ENCODE data around the gene BSG.

Gene BSG

DNA sequence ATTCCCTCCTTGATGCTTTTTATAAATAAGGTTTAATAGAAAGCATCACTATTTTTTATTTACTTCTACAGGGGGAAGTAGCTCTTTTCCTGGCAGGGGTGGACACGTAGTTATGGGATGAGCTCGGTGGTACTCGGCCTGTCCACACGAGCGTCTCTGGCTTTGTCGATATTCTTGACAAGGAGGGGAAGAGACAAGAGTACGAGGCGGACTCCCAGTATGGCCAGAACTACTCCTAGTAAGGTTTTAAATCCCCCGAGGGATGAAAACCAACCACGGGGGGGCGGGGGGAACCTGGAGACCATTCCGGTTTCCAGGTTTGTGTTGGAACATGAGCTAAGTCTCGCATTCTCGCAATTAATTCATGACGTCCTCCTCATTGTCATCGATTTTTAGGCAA lies 5.6 kb upstream of the BSG start:
- no peak overlapping the region for H3K9ac ChIP-seq (ENCODE audit: low read depth, low read length)
- H3K27ac ChIP-seq (ENCODE audit: low read length) = no peak overlapping the region
- no peaks in the 10 kb centered on the region for H3K27me3 ChIP-seq (ENCODE audit: insufficient read depth, low read length)

DNA sequence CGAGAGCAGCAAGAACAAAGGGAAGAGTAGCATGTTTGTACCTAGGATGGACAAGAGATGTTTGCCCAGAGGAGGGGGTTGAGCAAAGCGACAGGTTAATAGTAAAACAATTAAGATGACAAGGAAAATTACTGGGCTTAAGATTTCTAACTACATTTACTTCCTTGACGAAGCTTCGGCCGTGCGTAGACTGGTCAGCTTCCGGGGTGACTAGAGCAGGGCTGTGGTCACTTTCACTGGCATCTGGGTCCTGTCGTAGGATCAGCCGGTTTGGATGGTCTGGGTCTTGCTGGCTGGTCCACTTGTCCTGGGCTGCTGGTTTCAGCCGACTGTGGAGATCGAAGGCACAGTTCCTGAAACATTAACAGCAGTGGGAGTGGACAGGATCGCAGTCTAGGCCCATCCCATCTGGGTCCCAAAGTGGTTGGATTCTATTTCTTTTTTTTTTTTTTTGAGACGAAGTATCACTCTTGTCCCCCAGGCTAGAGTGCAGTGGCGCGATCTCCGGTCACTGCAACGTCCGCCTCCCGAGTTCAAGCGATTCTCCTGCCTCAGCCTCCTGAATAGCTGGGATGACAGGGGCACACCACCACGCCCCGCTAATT lies 5.0 kb upstream of the BSG start:
- Histone ChIP-seq H3K4me1 (ENCODE audit: insufficient read depth, low read length) (no peaks in the 10 kb centered on the region), H3K27ac (ENCODE audit: low read length) (no peak overlapping the region), H3K27me3 (ENCODE audit: insufficient read depth, low read length) (no peaks in the 10 kb centered on the region), H3K9me3 (ENCODE audit: insufficient read depth, low read depth, low read length) (peaks cover 3% of the 10 kb centered on the region; the same call in 1 of the 2 replicates), H3K9ac (ENCODE audit: low read depth, low read length) (no peak overlapping the region), H3K4me3 (ENCODE audit: low read length) (no peak overlapping the region), H3K36me3 (ENCODE audit: insufficient read depth, low read depth, low read length) (peaks cover 3% of the 10 kb centered on the region; the same call in 1 of the 2 replicates)

More for the DNA sequence above, 5.6 kb upstream of the BSG start:
- Histone ChIP-seq H3K36me3 (ENCODE audit: insufficient read depth, low read depth, low read length) (peaks cover 3% of the 10 kb centered on the region; the same call in 1 of the 2 replicates), H3K4me3 (ENCODE audit: low read length) (no peak overlapping the region), H3K9me3 (ENCODE audit: insufficient read depth, low read depth, low read length) (peaks cover 3% of the 10 kb centered on the region; the same call in 1 of the 2 replicates), H3K4me1 (ENCODE audit: insufficient read depth, low read length) (no peaks in the 10 kb centered on the region)

DNA sequence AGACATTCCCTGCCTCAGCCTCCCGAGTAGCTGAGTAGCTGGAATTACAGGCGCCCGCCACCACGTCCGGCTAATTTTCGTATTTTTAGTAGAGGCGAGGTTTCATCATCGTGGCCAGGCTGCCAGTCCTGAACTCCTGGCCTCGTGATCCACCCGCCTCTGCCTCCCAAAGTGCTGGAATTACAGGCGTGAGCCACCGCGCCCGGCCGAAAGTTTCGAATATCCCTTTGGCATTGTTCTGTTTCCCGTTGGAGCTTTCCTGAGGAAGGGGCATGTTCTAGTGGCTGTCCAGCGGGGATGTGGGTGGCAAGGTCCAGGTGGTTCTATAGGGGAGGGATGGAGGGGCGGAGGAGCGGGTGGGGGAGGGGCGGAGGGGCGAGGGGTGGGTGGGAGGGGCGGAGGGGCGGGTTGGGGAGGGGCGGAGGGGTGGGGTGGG lies 2.1 kb upstream of the BSG start:
- Histone ChIP-seq H3K4me1 (ENCODE audit: insufficient read depth, low read length) (0 out of 2 replicates have a peak, but pooled peaks cover 4% of the 10 kb centered on the region), H3K27me3 (ENCODE audit: insufficient read depth, low read length) (no peaks in the 10 kb centered on the region), H3K27ac (ENCODE audit: low read length) (no peak overlapping the region), H3K9ac (ENCODE audit: low read depth, low read length) (no peak overlapping the region), H3K36me3 (ENCODE audit: insufficient read depth, low read depth, low read length) (peaks cover 3% of the 10 kb centered on the region; the same call in 1 of the 2 replicates), H3K9me3 (ENCODE audit: insufficient read depth, low read depth, low read length) (peaks cover 3% of the 10 kb centered on the region; the same call in 1 of the 2 replicates), H3K4me3 (ENCODE audit: low read length) (no peak overlapping the region)

DNA sequence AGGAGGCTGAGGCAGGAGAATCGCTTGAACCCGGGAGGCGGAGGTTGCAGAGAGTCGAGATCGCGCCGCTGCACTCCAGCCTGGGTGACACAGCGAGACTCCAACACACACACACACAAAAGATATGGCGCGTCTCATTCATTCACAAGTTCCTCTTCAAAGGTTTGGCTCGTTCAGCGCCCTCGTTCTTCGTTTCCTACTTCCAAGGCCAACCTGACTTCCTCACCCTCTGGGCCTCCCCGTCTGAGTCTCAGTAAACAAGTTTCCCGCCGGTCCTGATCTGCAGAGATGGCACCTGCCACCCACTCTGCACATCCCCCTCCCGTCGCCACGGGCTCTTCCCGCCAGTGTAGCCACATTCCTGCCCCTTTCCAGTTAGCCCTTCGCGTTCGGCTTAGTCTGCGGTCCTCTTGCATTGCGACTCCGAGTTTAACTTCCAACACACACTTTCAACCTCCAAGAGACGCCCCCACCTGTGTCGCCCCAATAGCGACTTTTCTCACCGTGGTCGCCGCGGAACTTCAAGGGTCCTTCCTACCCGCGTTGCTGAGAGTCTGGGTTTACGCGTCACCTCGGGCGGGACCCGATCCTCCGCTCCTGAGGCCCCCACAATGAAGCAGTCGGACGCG lies 1.3 kb upstream of the BSG start:
- no peak overlapping the region for H3K27ac ChIP-seq (ENCODE audit: low read length)
- peak overlapping the region; percentile 91 for H3K4me3 ChIP-seq (ENCODE audit: low read length)
- H3K27me3 ChIP-seq (ENCODE audit: insufficient read depth, low read length) = no peaks in the 10 kb centered on the region
- H3K9ac ChIP-seq (ENCODE audit: low read depth, low read length) = peak overlapping the region; percentile 86; the same call in 1 of the 2 replicates
- H3K4me1 ChIP-seq (ENCODE audit: insufficient read depth, low read length) = 0 out of 2 replicates have a peak, but pooled peaks cover 4% of the 10 kb centered on the region
- peaks cover 5% of the 10 kb centered on the region; the same call in 1 of the 2 replicates for H3K36me3 ChIP-seq (ENCODE audit: insufficient read depth, low read depth, low read length)
- H3K9me3 ChIP-seq (ENCODE audit: insufficient read depth, low read depth, low read length) = peaks cover 3% of the 10 kb centered on the region; the same call in 1 of the 2 replicates

DNA sequence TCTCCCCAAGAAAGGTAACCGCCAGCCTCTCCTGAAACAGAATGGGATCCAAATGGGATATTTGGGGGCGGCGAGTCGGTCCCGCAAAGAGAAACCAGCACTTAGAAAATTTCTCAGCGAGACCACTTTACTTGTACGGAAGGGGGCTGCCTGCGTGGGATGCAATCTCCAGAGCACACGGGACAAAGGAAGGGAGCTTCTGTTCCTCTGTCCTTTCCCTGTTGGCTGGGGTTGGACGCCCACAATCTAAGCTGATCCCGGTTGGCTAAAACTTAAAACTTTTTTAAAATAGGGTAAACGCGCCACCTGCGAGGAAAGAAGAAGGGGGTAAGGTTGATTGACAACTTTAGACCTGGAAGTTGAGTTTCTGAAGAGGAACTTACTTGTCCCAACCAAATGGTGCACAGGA lies 826 bp upstream of the BSG start:
- H3K27ac ChIP-seq (ENCODE audit: low read length) = no peak overlapping the region
- peak overlapping the region; percentile 91 for H3K4me3 ChIP-seq (ENCODE audit: low read length)
- H3K9ac ChIP-seq (ENCODE audit: low read depth, low read length) = peak overlapping the region; percentile 86; the same call in 1 of the 2 replicates
- no peaks in the 10 kb centered on the region for H3K27me3 ChIP-seq (ENCODE audit: insufficient read depth, low read length)
- peaks cover 5% of the 10 kb centered on the region; the same call in 1 of the 2 replicates for H3K36me3 ChIP-seq (ENCODE audit: insufficient read depth, low read depth, low read length)
- H3K9me3 ChIP-seq (ENCODE audit: insufficient read depth, low read depth, low read length) = peaks cover 3% of the 10 kb centered on the region; the same call in 1 of the 2 replicates
- 0 out of 2 replicates have a peak, but pooled peaks cover 4% of the 10 kb centered on the region for H3K4me1 ChIP-seq (ENCODE audit: insufficient read depth, low read length)

DNA sequence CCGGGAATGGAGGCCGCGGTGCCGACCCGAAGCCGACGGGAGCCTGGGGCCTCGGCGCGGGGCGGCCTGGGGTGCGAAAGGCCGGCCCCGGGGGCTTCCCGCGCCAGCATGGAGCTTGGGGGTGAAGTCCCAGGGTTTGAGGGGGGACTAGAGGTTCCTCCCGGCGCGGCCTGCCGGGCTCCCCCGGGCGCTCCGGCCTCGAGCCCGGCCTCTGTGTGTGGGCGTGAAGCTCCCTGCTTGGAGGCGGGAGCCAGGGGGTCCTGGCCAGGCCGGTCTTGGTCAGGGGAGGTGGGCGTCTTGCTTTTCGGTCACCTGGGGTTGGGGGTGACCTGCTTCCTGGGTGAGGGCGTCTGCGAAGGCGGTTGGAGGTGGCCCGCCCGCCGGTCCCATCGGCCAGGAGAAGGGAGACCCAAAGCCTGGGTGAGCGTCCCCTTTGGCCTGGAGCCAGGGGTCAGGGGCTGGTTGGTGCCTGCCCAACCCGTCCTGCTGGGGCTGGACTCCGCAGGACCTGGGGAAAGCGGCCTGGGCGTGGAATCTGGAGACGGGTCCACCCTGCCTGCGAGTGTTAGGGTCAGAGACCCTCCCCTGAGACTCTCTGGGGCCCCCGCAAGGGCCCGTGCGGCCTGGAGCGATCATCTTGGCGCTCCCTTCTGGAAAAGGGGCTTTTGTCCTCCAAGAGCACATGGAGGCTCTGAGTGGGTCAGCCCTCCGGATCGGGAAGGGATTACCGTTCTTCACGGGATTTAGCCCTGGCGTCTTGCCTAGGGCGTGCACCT lies 535 bp downstream of the BSG start:
- Histone ChIP-seq H3K9ac (ENCODE audit: low read depth, low read length) (peak overlapping the region; percentile 94), H3K27ac (ENCODE audit: low read length) (peak overlapping the region; percentile 4), H3K27me3 (ENCODE audit: insufficient read depth, low read length) (no peaks in the 10 kb centered on the region), H3K9me3 (ENCODE audit: insufficient read depth, low read depth, low read length) (peaks cover 3% of the 10 kb centered on the region; the same call in 1 of the 2 replicates), H3K36me3 (ENCODE audit: insufficient read depth, low read depth, low read length) (peaks cover 7% of the 10 kb centered on the region), H3K4me1 (ENCODE audit: insufficient read depth, low read length) (0 out of 2 replicates have a peak, but pooled peaks cover 4% of the 10 kb centered on the region), H3K4me3 (ENCODE audit: low read length) (peak overlapping the region; percentile 91)

DNA sequence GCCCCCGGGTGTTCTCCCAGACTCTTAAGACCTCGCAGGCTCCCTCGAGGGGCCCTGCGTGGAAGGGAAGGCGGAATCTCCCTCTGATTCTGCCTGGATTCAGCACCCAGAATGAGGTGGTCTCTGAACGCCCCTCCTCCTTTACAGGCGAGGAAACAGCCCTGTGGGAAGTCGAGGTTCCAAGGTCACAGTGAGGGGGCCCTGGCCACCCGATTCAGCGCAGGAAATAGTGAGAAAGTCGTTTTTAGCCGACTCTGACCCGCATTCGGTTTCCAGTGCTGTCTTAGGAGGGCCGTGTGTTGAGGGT lies 1.1 kb downstream of the BSG start:
- Histone ChIP-seq H3K9ac (ENCODE audit: low read depth, low read length) (peak overlapping the region; percentile 94), H3K27me3 (ENCODE audit: insufficient read depth, low read length) (no peaks in the 10 kb centered on the region), H3K4me3 (ENCODE audit: low read length) (peak overlapping the region; percentile 91), H3K27ac (ENCODE audit: low read length) (no peak overlapping the region), H3K9me3 (ENCODE audit: insufficient read depth, low read depth, low read length) (peaks cover 3% of the 10 kb centered on the region; the same call in 1 of the 2 replicates), H3K4me1 (ENCODE audit: insufficient read depth, low read length) (0 out of 2 replicates have a peak, but pooled peaks cover 4% of the 10 kb centered on the region), H3K36me3 (ENCODE audit: insufficient read depth, low read depth, low read length) (peaks cover 12% of the 10 kb centered on the region)

DNA sequence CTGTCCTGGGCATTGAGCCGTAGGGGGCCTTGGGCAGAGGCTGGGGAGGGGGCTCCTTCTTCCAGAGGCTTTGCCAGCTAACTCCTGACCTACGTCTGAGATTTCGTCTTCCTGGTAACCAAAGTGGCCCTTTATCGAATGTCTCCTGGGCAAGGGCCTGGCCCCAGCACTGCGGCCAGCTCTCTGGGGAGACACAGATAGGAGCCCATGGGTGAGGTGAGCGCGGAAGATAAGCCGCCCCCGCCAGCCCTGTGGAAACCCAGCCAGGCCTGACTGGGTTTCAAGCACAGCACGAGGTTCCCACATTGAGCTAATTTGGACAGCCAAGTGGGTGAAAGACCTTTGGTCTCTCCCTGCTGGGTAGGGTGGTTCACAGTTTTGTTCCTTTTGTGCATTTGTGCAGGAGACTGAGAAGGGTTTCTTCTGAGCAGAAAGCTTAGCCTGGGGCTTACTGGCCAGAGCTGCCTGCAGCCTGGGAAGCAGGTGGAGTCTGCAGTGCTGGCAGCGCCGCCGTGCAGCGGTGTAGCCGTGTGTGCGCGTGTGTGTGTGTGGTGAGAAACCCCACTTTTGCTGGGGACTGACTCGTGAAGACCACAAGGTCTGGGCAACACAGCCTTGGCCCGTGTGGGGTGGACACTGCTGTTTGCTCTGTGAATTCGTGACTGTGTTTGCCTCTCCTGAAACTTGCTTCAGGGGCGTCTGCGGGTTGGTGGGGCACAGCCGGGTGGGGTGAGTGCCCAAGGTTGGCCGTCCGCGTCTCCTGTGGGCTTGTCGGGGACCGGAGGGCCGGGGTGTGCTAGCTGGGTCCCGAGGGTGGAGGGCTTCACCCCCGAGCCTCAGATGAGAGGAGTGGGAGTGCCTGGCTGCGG lies 2.5 kb downstream of the BSG start:
- Histone ChIP-seq H3K4me3 (ENCODE audit: low read length) (peak overlapping the region; percentile 59), H3K4me1 (ENCODE audit: insufficient read depth, low read length) (0 out of 2 replicates have a peak, but pooled peaks cover 4% of the 10 kb centered on the region), H3K36me3 (ENCODE audit: insufficient read depth, low read depth, low read length) (peaks cover 20% of the 10 kb centered on the region), H3K9ac (ENCODE audit: low read depth, low read length) (peak overlapping the region; percentile 25; the same call in 1 of the 2 replicates), H3K9me3 (ENCODE audit: insufficient read depth, low read depth, low read length) (no peaks in the 10 kb centered on the region; the same call in 1 of the 2 replicates), H3K27ac (ENCODE audit: low read length) (no peak overlapping the region), H3K27me3 (ENCODE audit: insufficient read depth, low read length) (no peaks in the 10 kb centered on the region)

DNA sequence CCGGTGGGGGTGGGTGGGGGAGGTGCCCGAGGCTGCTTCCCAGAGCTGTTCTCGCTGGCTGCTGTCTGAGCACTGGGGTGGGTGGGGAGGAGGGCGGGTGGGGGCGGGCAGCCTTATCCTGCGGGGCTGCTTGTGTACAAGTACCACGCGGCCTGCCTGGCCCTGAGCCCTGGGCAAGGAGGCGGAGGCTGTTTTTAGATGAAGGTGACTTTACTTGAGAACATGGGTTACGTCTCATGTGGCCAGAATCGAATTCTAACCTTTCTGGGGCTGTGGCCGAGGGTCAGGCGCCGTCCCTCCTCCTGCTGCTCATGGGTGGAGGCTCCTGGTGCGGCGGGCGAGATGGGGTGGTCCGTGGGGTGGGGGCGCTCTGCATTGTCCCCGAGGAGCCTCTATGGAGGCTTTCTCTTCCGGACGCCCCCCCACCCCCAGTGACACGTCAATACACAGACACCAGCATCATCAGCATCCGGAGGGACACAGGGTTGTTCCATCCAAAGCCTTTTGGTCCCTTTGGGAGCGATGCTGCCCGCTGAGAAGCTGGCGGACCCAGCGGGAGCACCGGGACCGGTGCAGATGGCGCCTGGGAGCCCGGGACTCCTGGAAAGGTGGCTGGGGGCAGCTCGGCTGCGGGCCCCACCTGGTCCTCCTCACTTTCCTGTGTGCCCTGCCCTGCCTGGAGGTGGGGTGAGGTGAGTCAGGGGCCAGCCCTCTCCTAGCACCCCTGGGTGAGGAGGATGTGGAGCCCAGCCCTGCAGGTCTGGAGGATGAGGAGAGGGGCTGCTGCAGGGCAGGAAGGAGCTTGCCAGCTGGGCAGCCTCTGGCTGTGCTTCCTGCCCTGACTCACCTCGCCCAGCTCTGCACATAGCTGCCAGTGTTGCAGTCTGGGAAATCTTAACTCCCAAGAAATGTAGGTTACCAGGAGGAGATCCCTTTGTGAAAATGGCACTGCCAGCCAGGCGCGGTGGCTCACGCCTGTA lies 3.4 kb downstream of the BSG start:
- Histone ChIP-seq H3K4me3 (ENCODE audit: low read length) (no peak overlapping the region), H3K36me3 (ENCODE audit: insufficient read depth, low read depth, low read length) (peaks cover 28% of the 10 kb centered on the region), H3K9me3 (ENCODE audit: insufficient read depth, low read depth, low read length) (no peaks in the 10 kb centered on the region), H3K27me3 (ENCODE audit: insufficient read depth, low read length) (no peaks in the 10 kb centered on the region), H3K4me1 (ENCODE audit: insufficient read depth, low read length) (0 out of 2 replicates have a peak, but pooled peaks cover 4% of the 10 kb centered on the region), H3K27ac (ENCODE audit: low read length) (no peak overlapping the region), H3K9ac (ENCODE audit: low read depth, low read length) (no peak overlapping the region)

DNA sequence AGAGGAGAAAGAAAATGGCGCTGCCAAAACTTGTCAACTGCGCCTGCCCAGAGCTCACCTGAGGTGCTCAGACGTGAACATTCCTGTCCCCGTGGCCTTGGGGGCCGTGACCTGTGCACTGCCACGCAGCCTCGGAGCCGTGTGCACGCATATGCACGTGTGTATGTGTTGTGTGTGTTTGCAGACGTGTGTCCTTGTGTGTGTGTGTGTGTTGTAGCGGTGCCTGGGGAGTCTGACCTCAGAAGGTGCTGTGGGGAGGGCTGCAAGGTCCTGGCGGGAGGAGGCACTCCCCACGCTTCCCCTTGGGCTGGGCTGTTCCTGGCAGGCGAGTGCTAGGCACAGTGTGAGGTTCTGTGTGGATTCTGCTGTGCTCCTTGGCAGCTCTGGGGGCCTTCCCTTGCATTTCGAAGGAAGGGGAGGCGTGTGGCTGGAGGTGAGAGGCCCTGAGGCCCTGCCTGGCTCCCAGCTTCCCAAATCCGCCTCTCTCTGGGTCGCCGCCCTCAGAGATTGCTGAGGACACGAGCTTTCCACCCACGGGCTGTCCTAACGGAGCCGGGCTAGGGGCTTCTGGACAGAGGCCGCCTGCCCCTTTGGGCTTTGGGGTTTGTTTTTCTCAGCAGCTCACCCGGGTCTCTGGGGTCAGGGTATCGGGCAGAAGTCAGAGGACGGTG lies 4.5 kb downstream of the BSG start:
- no peak overlapping the region for H3K27ac ChIP-seq (ENCODE audit: low read length)
- no peaks in the 10 kb centered on the region for H3K27me3 ChIP-seq (ENCODE audit: insufficient read depth, low read length)
- H3K9ac ChIP-seq (ENCODE audit: low read depth, low read length) = no peak overlapping the region
- H3K4me3 ChIP-seq (ENCODE audit: low read length) = no peak overlapping the region
- H3K4me1 ChIP-seq (ENCODE audit: insufficient read depth, low read length) = 0 out of 2 replicates have a peak, but pooled peaks cover 4% of the 10 kb centered on the region
- peaks cover 36% of the 10 kb centered on the region for H3K36me3 ChIP-seq (ENCODE audit: insufficient read depth, low read depth, low read length)
- H3K9me3 ChIP-seq (ENCODE audit: insufficient read depth, low read depth, low read length) = no peaks in the 10 kb centered on the region
